NCI-H1694 (cell line): ENCODE results near the gene ZNF480.
"Not testable (repeated sequence)": the region's sequence is repeated elsewhere in the genome, so short reads cannot be mapped to it uniquely, and the experiment has no call there.

Source experiments
- DNase-seq: peaks from one replicate; lab custom pipeline; 2025; lab: John Stamatoyannopoulos, UW

The ZNF480 gene

GRCh38 chr19:52296773-52297600, at the start of gene ZNF480:
Gene ZNF480, plus strand, starts transcription at chr19:52297169. Its CDS starts 3,244 bp downstream, at chr19:52300413.
- peak; percentile 48 for DNase-seq

GRCh38 chr19:52248241-52248640, 48.7 kb upstream of the ZNF480 start:
- DNase-seq = no peak

DNA sequence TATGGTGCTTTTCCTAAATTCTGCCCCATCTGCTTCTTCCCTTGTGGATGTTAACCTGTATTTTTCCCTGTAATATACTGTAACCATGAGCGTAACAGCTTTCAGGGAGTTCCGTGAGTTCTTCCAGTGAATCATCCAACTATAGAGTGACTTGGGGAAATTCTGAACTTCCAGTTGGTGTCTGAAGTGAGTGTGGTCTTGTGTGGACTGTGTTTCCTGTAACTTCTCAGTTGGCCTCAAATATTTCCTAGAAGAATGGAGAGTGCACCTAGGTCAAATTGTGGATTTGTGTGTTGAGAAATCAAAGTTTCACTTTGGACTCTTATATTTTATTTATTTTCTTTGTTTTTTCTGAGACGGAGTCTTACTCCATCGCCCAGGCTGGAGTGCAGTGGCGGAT, 38.5 kb upstream of the ZNF480 start:
- no peak for DNase-seq

GRCh38 chr19:52265556-52265955, 31.4 kb upstream of the ZNF480 start:
- DNase-seq = not testable (repeated sequence)

DNA sequence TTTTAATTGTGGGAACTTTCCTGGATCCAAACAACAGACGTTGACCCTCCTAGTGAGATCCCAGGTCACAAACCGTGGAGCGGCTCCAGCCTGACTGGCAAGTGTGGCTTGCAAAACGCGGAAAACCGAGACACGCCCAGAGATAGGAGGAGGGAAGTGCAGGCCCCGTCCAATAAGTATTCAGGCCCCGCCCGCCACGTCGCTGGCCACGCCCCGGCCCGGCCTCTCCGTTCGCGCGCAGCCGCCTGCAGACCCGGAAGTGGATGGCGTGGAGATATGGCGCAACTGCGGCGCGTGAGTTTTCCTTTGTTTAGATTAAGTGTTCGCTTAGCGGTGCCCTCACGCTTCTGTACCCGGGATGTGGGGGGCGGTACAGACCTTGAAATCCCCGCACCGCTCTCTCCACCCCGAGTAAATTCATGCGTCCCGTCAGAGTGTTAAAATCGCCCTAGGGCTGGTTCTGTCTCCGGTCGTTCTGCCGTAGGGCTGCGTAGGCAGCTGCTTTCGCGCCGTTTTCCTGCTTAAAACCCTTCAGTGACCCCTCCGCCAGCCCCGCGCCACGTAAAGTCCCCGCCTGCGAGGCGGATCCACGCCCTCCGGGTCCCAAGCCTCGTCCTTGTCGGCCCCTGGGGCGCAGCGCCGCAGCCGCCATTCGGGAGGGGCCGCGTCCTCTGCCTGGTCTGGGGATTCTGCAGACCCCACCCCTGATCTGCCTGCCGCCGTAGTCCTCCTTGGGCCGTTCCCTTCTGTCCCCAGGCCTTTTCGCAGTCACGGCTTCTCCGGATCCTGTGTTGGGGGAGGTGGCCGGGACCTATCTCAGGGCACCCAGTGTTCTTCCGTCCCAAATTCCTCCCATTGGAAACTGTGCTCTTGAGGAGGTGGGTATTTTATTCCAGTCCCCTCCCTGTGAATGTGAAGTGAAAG, 27.4 kb upstream of the ZNF480 start, which contains the start of gene ZNF766:
Gene ZNF766, plus strand, starts transcription at position 250 of the 924 bp plus-strand sequence. Its CDS starts 27 bp downstream, at position 277.
- peak; percentile 94 for DNase-seq

GRCh38 chr19:52270266-52270885, 26.6 kb upstream of the ZNF480 start:
- peak; percentile 9 for DNase-seq

DNA sequence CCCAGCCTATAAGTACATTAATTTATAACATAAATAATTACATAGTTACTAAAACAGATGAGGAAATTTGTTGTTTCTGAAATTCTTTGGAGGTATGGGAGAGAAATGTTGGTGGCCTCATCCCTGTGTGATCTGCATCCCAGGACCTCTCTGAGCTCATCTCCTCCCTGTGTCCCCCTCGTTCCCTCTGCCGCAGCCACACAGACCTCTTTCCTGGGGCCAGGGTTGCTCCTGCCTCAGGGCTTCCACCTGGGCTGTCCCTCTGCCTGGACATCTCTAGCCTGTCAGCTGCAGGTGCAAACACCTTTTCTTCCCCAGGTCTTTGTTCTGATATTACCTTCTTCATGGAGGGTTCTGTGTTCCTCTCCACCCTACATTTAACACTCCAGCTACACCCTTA, 23.7 kb upstream of the ZNF480 start:
- DNase-seq = no peak

DNA sequence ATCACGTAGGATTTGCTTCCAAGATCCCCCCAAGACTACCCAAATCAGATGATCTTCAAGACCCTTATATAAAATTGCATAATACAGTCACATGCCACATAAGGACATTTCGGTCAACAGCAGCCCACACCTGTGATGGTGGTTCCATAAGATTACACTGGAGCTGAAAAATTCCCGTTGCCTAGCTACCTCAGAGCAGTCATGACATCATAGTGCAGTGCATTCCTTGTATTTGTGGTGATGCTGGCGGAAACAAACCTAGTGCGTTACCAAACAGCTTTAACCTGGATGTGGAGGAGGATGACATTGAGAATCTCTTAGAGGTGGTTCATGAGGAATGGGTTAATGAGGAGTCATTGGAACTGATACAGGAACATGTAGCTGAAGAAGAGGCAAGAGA, 22.8 kb upstream of the ZNF480 start:
- no peak for DNase-seq

DNA sequence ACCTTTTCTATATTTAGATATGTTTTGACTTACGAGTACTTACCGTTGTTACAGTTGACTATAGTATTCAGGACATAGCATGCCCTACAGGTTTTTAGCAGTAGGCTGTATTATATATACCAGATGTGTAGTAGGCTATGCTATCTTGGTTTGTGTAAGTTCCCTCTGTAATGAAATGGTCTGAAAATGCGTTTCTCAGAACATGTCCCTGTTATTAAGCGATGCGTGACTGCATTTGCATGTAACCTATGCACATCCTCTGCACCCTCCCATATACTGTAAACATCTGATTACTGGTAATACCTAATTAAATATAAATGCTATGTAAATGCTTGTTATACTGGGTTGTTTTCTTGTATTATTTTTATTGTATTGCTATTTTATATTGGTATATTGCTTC, 21.0 kb upstream of the ZNF480 start:
- DNase-seq = no peak

DNA sequence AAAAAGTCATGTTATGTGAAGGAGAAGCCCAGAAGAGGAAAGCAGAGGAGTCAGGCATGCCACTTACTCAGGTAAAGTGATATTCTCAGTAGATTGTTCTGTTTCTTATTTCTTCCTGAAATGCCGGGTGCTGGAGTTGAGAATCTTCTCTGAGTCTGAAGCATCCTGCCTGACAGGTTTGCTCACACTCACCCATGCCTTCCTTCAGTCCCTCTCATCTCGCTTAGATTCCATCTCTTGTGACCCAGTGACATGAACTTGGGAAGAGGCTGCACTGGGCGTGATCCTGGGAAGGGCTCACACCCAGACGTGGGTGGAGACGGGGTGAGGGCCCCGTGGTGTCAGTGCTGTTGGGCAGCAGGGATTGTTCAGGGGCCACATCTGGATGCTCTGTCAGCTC, 19.5 kb upstream of the ZNF480 start:
- DNase-seq = no peak

- DNase-seq = no peak
These were observed 10.7 kb upstream of the ZNF480 start for GRCh38 chr19:52286256-52286655.

DNA sequence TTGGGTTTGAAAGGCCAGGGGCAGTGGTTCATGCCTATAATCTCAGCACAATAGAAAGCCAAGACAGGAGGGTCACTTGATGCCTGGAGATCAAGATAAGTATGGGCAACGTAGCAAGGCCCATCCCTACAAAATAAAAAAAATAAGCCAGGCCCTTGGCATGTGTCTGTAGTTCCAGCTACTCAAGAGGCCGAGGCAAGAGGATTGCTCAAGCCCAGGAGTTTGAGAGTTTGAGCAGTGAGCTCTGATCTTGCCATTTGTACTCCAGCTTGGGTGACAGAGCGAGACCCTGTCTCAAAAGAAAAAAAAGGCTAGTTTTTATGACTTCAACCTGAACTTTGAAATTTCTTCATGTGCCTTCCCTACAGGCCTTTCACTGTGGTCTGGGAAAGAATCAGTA, 5.2 kb upstream of the ZNF480 start:
- DNase-seq = no peak

DNA sequence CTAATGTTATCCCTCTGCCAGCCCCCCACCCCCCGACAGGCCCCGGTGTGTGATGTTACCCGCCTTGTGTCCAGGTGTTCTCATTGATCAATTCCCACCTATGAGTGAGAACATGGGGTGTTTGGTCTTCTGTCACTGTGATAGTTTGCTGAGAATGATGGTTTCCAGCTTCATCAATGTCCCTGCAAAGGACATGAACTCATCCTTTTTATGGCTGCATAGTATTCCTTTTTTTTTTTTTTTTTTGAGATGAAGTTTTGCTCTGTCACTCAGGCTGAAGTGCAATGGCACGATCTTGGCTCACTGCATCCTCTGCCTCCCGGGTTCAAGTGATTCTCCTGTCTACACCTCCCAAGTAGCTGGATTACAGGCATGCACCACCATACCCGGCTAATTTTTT, 4.0 kb upstream of the ZNF480 start:
- not testable (repeated sequence) for DNase-seq

DNA sequence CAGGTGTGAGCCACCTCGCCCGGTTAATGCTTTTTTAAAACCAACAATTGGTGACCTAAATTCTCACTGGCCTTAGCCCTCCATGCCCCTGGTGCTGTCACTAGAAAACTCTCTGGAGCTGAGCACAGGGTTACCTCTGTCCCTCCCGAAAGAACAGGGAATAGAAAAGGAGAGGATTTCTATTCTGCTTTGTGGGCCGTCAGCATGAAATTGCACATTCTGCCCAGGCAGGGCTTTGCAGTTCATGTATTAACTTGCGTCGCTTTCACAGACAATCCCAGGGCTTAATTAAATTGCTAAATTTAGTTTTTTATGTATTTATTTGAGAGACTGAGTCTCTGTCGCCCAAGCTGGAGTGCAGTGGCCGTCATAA, 583 bp upstream of the ZNF480 start:
- DNase-seq = no peak

DNA sequence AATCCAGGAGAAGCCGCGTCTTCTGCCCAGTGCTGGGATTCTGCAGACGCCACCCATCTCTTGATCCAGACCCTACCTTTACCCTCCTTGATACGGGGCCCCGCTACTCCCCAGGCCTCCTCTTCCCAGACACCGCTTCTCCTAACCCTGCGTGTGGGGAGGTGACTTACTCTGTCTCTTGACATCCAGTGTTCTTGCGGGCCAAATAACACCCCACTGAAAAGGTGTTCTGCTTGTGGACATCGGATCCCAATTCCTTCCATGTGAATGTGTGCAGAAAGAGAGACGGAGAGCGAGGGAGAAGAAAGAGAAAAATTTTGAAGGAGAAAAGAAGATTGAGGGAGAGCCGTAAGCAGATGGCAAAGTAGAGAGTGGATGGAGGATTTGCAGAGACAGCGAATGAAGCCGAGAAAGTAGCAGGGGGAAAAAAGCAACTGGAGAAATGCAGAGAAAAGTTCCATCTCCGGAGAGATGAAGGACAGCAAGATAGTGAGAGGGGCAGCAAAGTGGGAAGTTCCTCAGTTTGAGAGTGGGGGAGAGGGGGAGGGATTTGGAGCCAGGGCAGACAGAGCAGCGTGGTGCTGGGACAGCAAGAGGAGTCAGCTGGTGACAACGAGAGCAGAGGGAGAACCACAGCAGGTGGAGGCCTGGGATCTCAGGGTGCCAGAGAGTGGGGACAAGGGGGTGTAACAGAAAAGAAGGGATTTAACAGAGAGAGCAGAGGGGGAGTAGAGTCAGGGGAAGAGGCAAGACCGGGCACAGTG, 814 bp downstream of the ZNF480 start:
- no peak for DNase-seq

- DNase-seq = no peak
These were observed 10.3 kb downstream of the ZNF480 start for GRCh38 chr19:52307275-52307674.

DNA sequence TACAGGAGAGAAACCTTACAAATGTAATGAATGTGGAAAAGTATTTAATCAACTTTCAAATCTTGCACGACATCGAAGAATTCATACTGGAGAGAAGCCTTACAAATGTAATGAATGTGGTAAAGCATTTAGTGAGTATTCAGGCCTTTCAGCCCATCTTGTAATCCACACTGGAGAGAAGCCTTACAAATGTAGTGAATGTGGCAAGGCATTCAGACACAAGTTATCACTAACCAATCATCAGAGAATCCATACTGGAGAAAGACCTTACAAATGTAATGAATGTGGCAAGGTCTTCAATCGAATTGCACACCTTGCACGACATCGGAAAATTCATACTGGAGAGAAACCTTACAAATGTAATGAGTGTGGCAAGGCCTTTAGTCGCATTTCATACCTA, 25.5 kb downstream of the ZNF480 start:
- DNase-seq = no peak

GRCh38 chr19:52331757-52332156, 34.8 kb downstream of the ZNF480 start:
- DNase-seq = no peak

DNA sequence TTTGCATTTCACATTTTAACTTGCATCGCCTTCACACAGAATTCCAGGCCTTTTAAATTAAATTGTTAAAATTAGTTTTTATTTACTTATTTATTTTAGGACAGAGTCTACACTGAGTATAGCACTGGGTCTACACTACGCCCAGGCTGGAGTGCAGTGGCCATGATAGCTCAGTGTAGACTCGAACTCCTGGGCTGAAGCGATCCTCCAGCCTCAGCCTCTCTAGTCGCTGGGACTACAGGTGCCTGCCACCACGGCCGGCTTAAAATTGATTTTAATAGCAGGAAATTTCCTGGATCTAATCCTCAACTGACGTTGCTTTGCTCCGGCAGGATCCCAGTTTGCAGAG, 38.8 kb downstream of the ZNF480 start:
- no peak for DNase-seq

DNA sequence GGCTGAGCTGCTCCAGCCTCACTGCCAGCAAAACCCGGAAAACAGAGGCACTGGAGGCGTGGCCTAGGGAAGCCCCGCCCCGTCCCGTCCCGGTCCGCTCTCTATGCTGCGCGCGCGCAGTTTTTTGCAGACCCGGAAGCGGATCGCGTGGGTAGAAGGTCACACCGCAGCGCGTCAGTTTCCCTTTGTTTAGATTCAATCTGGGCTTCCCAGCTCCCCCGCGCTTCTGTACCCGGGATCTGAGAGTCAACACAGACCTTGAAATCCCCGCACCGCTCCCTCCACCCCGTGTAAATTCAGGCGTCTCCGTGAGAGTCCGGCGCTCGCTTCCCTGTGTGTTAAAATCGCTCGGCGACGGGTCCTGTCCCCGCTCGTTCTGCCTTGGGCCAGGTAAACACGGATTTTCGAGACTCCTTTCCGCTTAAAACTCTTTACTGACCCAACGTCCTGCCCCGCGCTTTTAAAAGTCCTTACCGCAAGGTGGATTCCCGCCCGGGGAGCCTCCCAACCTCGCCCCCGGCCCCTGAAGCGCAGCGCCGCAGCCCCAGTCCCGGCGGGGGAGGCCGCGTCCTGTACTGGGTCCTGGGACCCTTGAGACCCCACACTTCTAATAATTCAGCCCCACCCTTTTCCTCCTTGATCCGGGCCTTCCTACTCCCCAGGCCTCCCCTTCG, 39.3 kb downstream of the ZNF480 start, which contains the start of gene ZNF610:
Gene ZNF610, plus strand, starts transcription at position 127 of the 674 bp plus-strand sequence. CDS start 12,930 bp downstream, outside the sequence.
- peak; percentile 9 for DNase-seq

GRCh38 chr19:52336791-52337381, 39.9 kb downstream of the ZNF480 start:
- no peak for DNase-seq
